GM19099 (cell line): Measurements from ENCODE around the gene SRRM3.

ENCODE experiments used
- POLR2A ChIP-seq: IDR thresholded peaks from 3 replicates; pipeline ENCODE4 v1.6.1; 2011; ENCODE audit warnings: low read depth; ENCODE audit not compliant: insufficient read length; ENCODE audit errors: extremely low read depth

The SRRM3 gene

GRCh38 chr7:76318488-76319353 is 117.0 kb downstream of the SRRM3 start:
- TF ChIP-seq POLR2A = no peak

GRCh38 chr7:76325092-76325491 is 123.4 kb downstream of the SRRM3 start:
- no peak for TF ChIP-seq POLR2A

GRCh38 chr7:76325811-76326210 is 124.1 kb downstream of the SRRM3 start:
- TF ChIP-seq POLR2A = no peak

- TF ChIP-seq POLR2A = no peak
Observed at GRCh38 chr7:76326646-76327233, 125.0 kb downstream of the SRRM3 start.

GRCh38 chr7:76327610-76328009 is 125.9 kb downstream of the SRRM3 start:
- TF ChIP-seq POLR2A = no peak

GRCh38 chr7:76328389-76328788 is 126.7 kb downstream of the SRRM3 start:
- no peak for TF ChIP-seq POLR2A

GRCh38 chr7:76329479-76329878 is 127.8 kb downstream of the SRRM3 start:
- no peak for TF ChIP-seq POLR2A

- TF ChIP-seq POLR2A = no peak
Observed at GRCh38 chr7:76330261-76330660, 128.6 kb downstream of the SRRM3 start.

- no peak for TF ChIP-seq POLR2A
Observed at GRCh38 chr7:76330673-76331072, 129.0 kb downstream of the SRRM3 start.

GRCh38 chr7:76332078-76332477 is 130.4 kb downstream of the SRRM3 start:
- TF ChIP-seq POLR2A = no peak

GRCh38 chr7:76333511-76334101 is 131.9 kb downstream of the SRRM3 start:
- no peak for TF ChIP-seq POLR2A

GRCh38 chr7:76334320-76334967 is 132.7 kb downstream of the SRRM3 start:
- no peak for TF ChIP-seq POLR2A

- no peak for TF ChIP-seq POLR2A
Observed at GRCh38 chr7:76336094-76336493, 134.4 kb downstream of the SRRM3 start.
